NCI-H1436 treated with DMSO at 0.1 percent for 48 hours (cell line): ENCODE data around the gene C19orf85.
"Not testable (repeated sequence)": the region's sequence is repeated elsewhere in the genome, so short reads cannot be mapped to it uniquely, and the experiment has no call there.

Experiments
- DNase-seq: peaks from one replicate; lab custom pipeline; 2025; lab: John Stamatoyannopoulos, UW

C19orf85 gene

GRCh38 chr19:55440411-55441105 lies 24.0 kb downstream of the C19orf85 start:
- no peak for DNase-seq

GRCh38 chr19:55439052-55439451 lies 25.5 kb downstream of the C19orf85 start:
- no peak for DNase-seq

- no peak for DNase-seq
These were observed 27.1 kb downstream of the C19orf85 start for GRCh38 chr19:55437410-55437809.

GRCh38 chr19:55436847-55437246 lies 27.7 kb downstream of the C19orf85 start:
- no peak for DNase-seq

- DNase-seq: no peak
These were observed 29.5 kb downstream of the C19orf85 start for GRCh38 chr19:55435020-55435419.

- DNase-seq: no peak
These were observed 30.1 kb downstream of the C19orf85 start for GRCh38 chr19:55434356-55434919.

- no peak for DNase-seq
These were observed 31.3 kb downstream of the C19orf85 start for GRCh38 chr19:55433292-55433691.

- DNase-seq: no peak
These were observed 32.2 kb downstream of the C19orf85 start for GRCh38 chr19:55432241-55432959.

- no peak for DNase-seq
These were observed 33.4 kb downstream of the C19orf85 start for GRCh38 chr19:55431183-55431582.

- DNase-seq: no peak
These were observed 38.5 kb downstream of the C19orf85 start for GRCh38 chr19:55426042-55426441.

- no peak for DNase-seq
These were observed 40.0 kb downstream of the C19orf85 start for GRCh38 chr19:55424518-55424917.

GRCh38 chr19:55423225-55424005 lies 41.1 kb downstream of the C19orf85 start:
- no peak for DNase-seq

- not testable (repeated sequence) for DNase-seq
These were observed 43.3 kb downstream of the C19orf85 start for GRCh38 chr19:55421281-55421680.

- DNase-seq: no peak
These were observed 44.8 kb downstream of the C19orf85 start for GRCh38 chr19:55419624-55420236.

GRCh38 chr19:55419103-55419502 lies 45.4 kb downstream of the C19orf85 start:
- no peak for DNase-seq

GRCh38 chr19:55418185-55418584 lies 46.4 kb downstream of the C19orf85 start:
- peak; percentile 44 for DNase-seq
